NOMO-1 treated with DMSO at 0.1 percent for 48 hours (cell line): Measurements from ENCODE around the gene CDR2L.
"Not testable (repeated sequence)": the region's sequence is repeated elsewhere in the genome, so short reads cannot be mapped to it uniquely, and the experiment has no call there.

ENCODE experiments used
- DNase-seq: peaks from one replicate; lab custom pipeline; 2025; ENCODE audit not compliant: unreplicated experiment; lab: John Stamatoyannopoulos, UW

CDR2L gene

GRCh38 chr17:74957935-74958740 lies 29.3 kb upstream of the CDR2L start:
- peak; percentile 20 for DNase-seq

GRCh38 chr17:74959826-74960515 lies 27.5 kb upstream of the CDR2L start:
- no peak for DNase-seq

GRCh38 chr17:74960570-74961342 lies 26.7 kb upstream of the CDR2L start:
- peak; percentile 67 for DNase-seq

GRCh38 chr17:74961657-74962350 lies 25.6 kb upstream of the CDR2L start:
- peak; percentile 66 for DNase-seq

- DNase-seq = no peak
Measured at GRCh38 chr17:74962622-74963394, 24.6 kb upstream of the CDR2L start.

- no peak for DNase-seq
Measured at GRCh38 chr17:74963656-74964055, 23.8 kb upstream of the CDR2L start.

GRCh38 chr17:74964246-74964761 lies 23.1 kb upstream of the CDR2L start:
- DNase-seq = no peak

- no peak for DNase-seq
Measured at GRCh38 chr17:74964988-74965622, 22.3 kb upstream of the CDR2L start.

GRCh38 chr17:74968361-74968780 lies 19.1 kb upstream of the CDR2L start:
- DNase-seq = no peak

- DNase-seq = not testable (repeated sequence)
Measured at GRCh38 chr17:74969501-74969900, 17.9 kb upstream of the CDR2L start.

GRCh38 chr17:74970395-74970794 lies 17.0 kb upstream of the CDR2L start:
- DNase-seq = no peak

GRCh38 chr17:74971069-74971841 lies 16.2 kb upstream of the CDR2L start:
- DNase-seq = no peak

- DNase-seq = no peak
Measured at GRCh38 chr17:74971842-74972106, 15.7 kb upstream of the CDR2L start.

- DNase-seq = no peak
Measured at GRCh38 chr17:74972107-74972972, 15.1 kb upstream of the CDR2L start, which contains the start of gene HID1. TSS of gene HID1 (minus strand) at chr17:74972759. CDS start at chr17:74972656, 103 bp downstream.

GRCh38 chr17:74972973-74973328 lies 14.5 kb upstream of the CDR2L start:
- no peak for DNase-seq

- no peak for DNase-seq
Measured at GRCh38 chr17:74975943-74976342, 11.5 kb upstream of the CDR2L start.

- no peak for DNase-seq
Measured at GRCh38 chr17:74977802-74978201, 9.6 kb upstream of the CDR2L start.

- no peak for DNase-seq
Measured at GRCh38 chr17:74978240-74978639, 9.2 kb upstream of the CDR2L start.
